GM12878 (cell line): Measurements from ENCODE around the gene ETF1. TPM values are rescaled to one million over a fixed set of nuclear protein-coding genes. Genes with fewer than 3 reads are reported as not detected.
A peak's percentile ranks its signal among the peaks of the same experiment; 100 is the strongest.

Experiments used
- ATAC-seq: fragments of 200-7000 bp; cut with Tn5 transposase; 3 replicates; pipeline ENCODE4 v1.9.1; 2020; ENCODE audit warnings: mild to moderate bottlenecking, moderate library complexity
- BruUV-seq: library from RNA; stranded (reverse); fragments of 400-500 nt; replicated peaks from 2 replicates; lab custom pipeline; 2021; lab: Mats Ljungman, UMichigan
- CTCF ChIA-PET: fragments of 300-600 bp; sonication (Branson Sonifier 250); formaldehyde crosslinking; extraction: SDS; loops from one replicate; lab custom pipeline; 2021; ENCODE audit warnings: inconsistent platforms; lab: Yijun Ruan, JAX
- POLR2A ChIA-PET: fragments of 350-600 bp; formaldehyde crosslinking; extraction: SDS; loops from one replicate; lab custom pipeline; 2021; ENCODE audit warnings: inconsistent platforms; lab: Charles Lee
- RAD21 ChIA-PET: fragments of 300-600 bp; sonication (Branson Sonifier 250); formaldehyde crosslinking; loops from one replicate; lab custom pipeline; 2023; ENCODE audit warnings: antibody characterized with exemption; ENCODE audit not compliant: unreplicated experiment; lab: Charles Lee
- SMC1A ChIA-PET: fragments of 300-600 bp; sonication (Branson Sonifier 250); formaldehyde crosslinking; loops from one replicate; lab custom pipeline; 2023; ENCODE audit not compliant: unreplicated experiment, uncharacterized antibody; lab: Charles Lee
- DNase-seq: peaks from one replicate; pipeline ENCODE4 v3.0.0-alpha.2; 2011; ENCODE audit warnings: low read depth, low spot score
- FAIRE-seq: peaks from 3 replicates; lab custom pipeline; 2011; peaks lifted over from hg19 to GRCh38; lab: Jason Lieb, UNC
- H2AFZ ChIP-seq: 2 replicates; pipeline ENCODE4 v1.6.0; 2011; ENCODE audit warnings: low read depth, low read length, control low read depth; ENCODE audit not compliant: control insufficient read depth
- H3K27ac ChIP-seq: 2 replicates; pipeline ENCODE4 v1.5.1; 2011; ENCODE audit warnings: control low read depth; ENCODE audit not compliant: control insufficient read depth, insufficient read depth
- H3K27me3 ChIP-seq, 2 experiments: replicated peaks in 1 of 2; 2 replicates each; pipeline versions ENCODE4 v1.6.0 to v1.6.1; 2011; ENCODE audit warnings: low read length in 1 of 2; ENCODE audit not compliant: control insufficient read depth in 2 of 2, insufficient read depth in 2 of 2
- H3K36me3 ChIP-seq, 2 experiments: 2 replicates each; pipeline ENCODE4 v1.5.1; 2011; ENCODE audit warnings: low read length in 1 of 2; ENCODE audit not compliant: control insufficient read depth in 2 of 2, insufficient read depth in 2 of 2
- H3K4me1 ChIP-seq: 2 replicates; pipeline ENCODE4 v1.6.1; 2011; ENCODE audit warnings: mild to moderate bottlenecking, low read length, moderate library complexity, mixed read lengths; ENCODE audit not compliant: control insufficient read depth, insufficient read depth
- H3K4me2 ChIP-seq: 2 replicates; pipeline ENCODE4 v1.6.0; 2011; ENCODE audit warnings: control low read depth; ENCODE audit not compliant: control insufficient read depth, insufficient read depth
- H3K4me3 ChIP-seq: fragments of 200-600 bp; sonication (generic); 2 replicates; pipeline ENCODE4 v1.5.1; 2016
- H3K79me2 ChIP-seq: 2 replicates; pipeline ENCODE4 v1.6.0; 2011; ENCODE audit warnings: low read length; ENCODE audit not compliant: control insufficient read depth, insufficient read depth
- H3K9ac ChIP-seq: 2 replicates; pipeline ENCODE4 v1.8.0; 2011; ENCODE audit warnings: low read length, control low read depth, mixed read lengths; ENCODE audit not compliant: control insufficient read depth, insufficient read depth
- H3K9me3 ChIP-seq: replicated peaks from 3 replicates; pipeline ENCODE4 v1.5.1; 2011; ENCODE audit warnings: mild to moderate bottlenecking, low read length; ENCODE audit not compliant: control insufficient read depth, insufficient read depth
- H4K20me1 ChIP-seq: 2 replicates; pipeline ENCODE4 v1.6.0; 2011; ENCODE audit not compliant: control insufficient read depth, insufficient read depth
- CEBPB ChIP-seq, 2 experiments: fragments of 150-350 bp in 1 of 2; IDR thresholded peaks; 2 replicates each; pipeline ENCODE4 v1.6.1; 2012 to 2014; ENCODE audit warnings: low read depth in 2 of 2, low read length in 2 of 2, borderline replicate concordance in 1 of 2, inconsistent platforms in 1 of 2
- EGR1 ChIP-seq, 2 experiments: IDR thresholded peaks; 1 replicate in 1 of 2; 2 replicates in 1 of 2; pipeline ENCODE4 v1.6.1; 2011 to 2012; ENCODE audit warnings: low read depth in 2 of 2, low read length in 2 of 2, borderline replicate concordance in 1 of 2, mild to moderate bottlenecking in 1 of 2, moderate library complexity in 1 of 2
- ELK1 ChIP-seq: IDR thresholded peaks from 2 replicates; pipeline ENCODE4 v1.6.1; 2012; ENCODE audit warnings: low read depth, low read length, improper control_type of control experiment
- IRF3 ChIP-seq: fragments of 450-650 bp; IDR thresholded peaks from 2 replicates; pipeline ENCODE4 v1.6.1; 2014; ENCODE audit warnings: mild to moderate bottlenecking
- MYB ChIP-seq: fragments of 150-350 bp; IDR thresholded peaks from 2 replicates; pipeline ENCODE4 v1.6.1; 2014; ENCODE audit warnings: mild to moderate bottlenecking, low read depth, low read length, borderline replicate concordance
- PAX5 ChIP-seq: IDR thresholded peaks from 2 replicates; pipeline ENCODE4 v1.6.1; 2011; ENCODE audit warnings: low read depth, low read length, borderline replicate concordance
- PBX3 ChIP-seq: IDR thresholded peaks from 2 replicates; pipeline ENCODE4 v1.6.1; 2011; ENCODE audit warnings: mild to moderate bottlenecking, low read depth, low read length, moderate library complexity; ENCODE audit not compliant: insufficient replicate concordance
- POLR2A ChIP-seq: IDR thresholded peaks from 2 replicates; pipeline ENCODE4 v1.6.1; 2011; ENCODE audit warnings: low read depth, mild to moderate bottlenecking, low read length
- POLR2AphosphoS2 ChIP-seq: IDR thresholded peaks from 2 replicates; pipeline ENCODE4 v1.6.1; 2011; ENCODE audit warnings: low read depth, mild to moderate bottlenecking, low read length, improper control_type of control experiment, moderate library complexity
- RB1 ChIP-seq: fragments of 450-650 bp; formaldehyde crosslinking; IDR thresholded peaks from 2 replicates; pipeline ENCODE4 v1.6.1; 2017; ENCODE audit warnings: mild to moderate bottlenecking, borderline replicate concordance
- RUNX3 ChIP-seq: IDR thresholded peaks from 2 replicates; pipeline ENCODE4 v1.6.1; 2012; ENCODE audit warnings: low read length, inconsistent platforms
- TCF3 ChIP-seq: IDR thresholded peaks from 2 replicates; pipeline ENCODE4 v1.6.1; 2012; ENCODE audit warnings: low read depth, mild to moderate bottlenecking, low read length, borderline replicate concordance; ENCODE audit not compliant: insufficient read depth
- YY1 ChIP-seq: IDR thresholded peaks from 2 replicates; pipeline ENCODE4 v1.6.1; 2011; ENCODE audit warnings: low read depth, mild to moderate bottlenecking, low read length
- ZNF217 ChIP-seq: fragments of 450-650 bp; IDR thresholded peaks from 2 replicates; pipeline ENCODE4 v1.6.1; 2017; ENCODE audit warnings: antibody characterized with exemption, mild to moderate bottlenecking
- ZNF592 ChIP-seq: fragments of 450-650 bp; IDR thresholded peaks from 2 replicates; pipeline ENCODE4 v1.6.1; 2017; ENCODE audit warnings: mild to moderate bottlenecking, moderate library complexity
- WGBS: methylation state at CpG from one replicate; pipeline ENCODE4 v1.1.6; 2016; ENCODE audit warnings: low lambda C conversion rate; ENCODE audit not compliant: insufficient replicate concordance, insufficient coverage; ENCODE audit errors: missing lambda C conversion rate; 5-methylcytosine and 5-hydroxymethylcytosine counted together
- in situ Hi-C: fragments of 300-500 bp; cut with MboI; formaldehyde crosslinking; loops from 9 replicates; pipeline ENCODE4 v1.14.3; 2018; ENCODE audit warnings: mixed read lengths
- intact Hi-C: fragments of 100-400 bp; cut with micrococcal nuclease; formaldehyde crosslinking; loops from one replicate; pipeline ENCODE4 v1.14.2; 2022; ENCODE audit not compliant: unreplicated experiment
- polyA plus RNA-seq, 11 experiments: library from polyadenylated mRNA; depleted of rRNA in 4 of 11; unstranded in 6 of 11; stranded (reverse) in 5 of 11; fragments of >200 nt; fragmentation: Nextera tagmentation in 4 of 11; fragmentation: Illumina TruSeq in 1 of 11; extraction: Ambion mirVana in 4 of 11; extraction: Trizol in 1 of 11; gene quantifications; 1 replicate in 1 of 11; 2 replicates in 10 of 11; pipeline versions ENCODE4 v1.2.1 to v1.2.3, GENCODE V29; 2011 to 2016; ENCODE audit warnings: inconsistent platforms in 2 of 11, missing spikeins in 2 of 11, low read depth in 1 of 11
- total RNA-seq, 4 experiments: library from RNA; depleted of rRNA in 3 of 4; stranded (reverse); fragments of >200 nt in 3 of 4; fragmentation: Illumina TruSeq in 1 of 4; extraction: Trizol in 1 of 4; gene quantifications; 2 replicates each; pipeline versions ENCODE4 v1.2.1 to v1.2.3, GENCODE V29; 2013 to 2021

ETF1 gene
- total and polyA plus RNA-seq, 10 of the 15 experiments (the other 5 are each of a cell fraction or from before 2014, with no cell fraction given): 29.8 to 145 (median 108) TPM

- H3K79me2 ChIP-seq: no peaks in the 10 kb centered on the region
- no peak for FAIRE-seq
- ChIA-PET SMC1A (no interaction called here), POLR2A (interaction anchor here (1.5 kb wide), 1 partner anchor 15 kb away, joined by 4 read pairs; no protein-coding TSS in a partner anchor), RAD21 (no interaction called here), CTCF (interaction anchor here (0.6 to 2.5 kb wide), 4 partner anchors 14 to 128 kb away, joined by 3 to 8 read pairs (median 3); no protein-coding TSS in a partner anchor)
- no peak overlapping the region for H3K9ac ChIP-seq
- in situ Hi-C loops: no loop called here
- no peaks in the 10 kb centered on the region; a peak in 1 of 4 replicates for H3K36me3 ChIP-seq
- DNase-seq: no peak
- no peak overlapping the region for H2AFZ ChIP-seq
- BruUV-seq: no TSS peak
- H3K4me2 ChIP-seq: peak overlapping the region; percentile 97; the same call in 1 of the 2 replicates
- ATAC-seq: no peak
- H3K4me1 ChIP-seq: peaks cover 8% of the 10 kb centered on the region
- WGBS: 97% methylated on average over 45 of the region's 45 CpGs
- no peaks in the 10 kb centered on the region for H3K9me3 ChIP-seq
- no peak overlapping the region for H3K4me3 ChIP-seq
- H4K20me1 ChIP-seq: no peaks in the 10 kb centered on the region
- no peak overlapping the region for H3K27ac ChIP-seq
- intact Hi-C loops: loop anchor here (10.0 kb wide), 2 partner anchors 712 to 798 kb away; partner anchors contain the start of gene HNRNPA0
- peaks cover 0 to 6% of the 10 kb centered on the region in 2 experiments; a peak in 1 of 4 replicates for H3K27me3 ChIP-seq
- TF ChIP-seq ELK1 (no peak), MYB (no peak), PBX3 (peak; percentile 3), TCF3 (no peak), PAX5 (0 out of 2 replicates have a peak, but pooled peaks have one; percentile 10), CEBPB (IDR thresholded peaks at IDR 0.05; ENCODE audit: borderline replicate concordance in 1 of 2, low read depth in 2 of 2, low read length in 2 of 2) (no peak), RB1 (no peak), ZNF592 (no peak), RUNX3 (no peak), IRF3 (no peak), POLR2A (peak; percentile 62), POLR2AphosphoS2 (0 out of 2 replicates have a peak, but pooled peaks have one; percentile 53), EGR1 (IDR thresholded peaks at IDR 0.05; ENCODE audit: borderline replicate concordance in 1 of 2, low read depth in 2 of 2, low read length in 2 of 2) (no peak), YY1 (no peak), ZNF217 (no peak)
Observed at GRCh38 chr5:138466900-138467710, 75.9 kb downstream of the ETF1 start.
